Fibroblast of lung (primary cell): ENCODE measurements around the gene LRMDA. TPM values are rescaled to one million over a fixed set of nuclear protein-coding genes. Genes with fewer than 3 reads are reported as not detected.

ENCODE experiments used
- DNase-seq, 2 donors: peaks; one replicate each; pipeline versions ENCODE4 v3.0.0 to v3.0.0-alpha.2; 2010; ENCODE audit warnings: low read depth in 2 of 2
- H2AFZ ChIP-seq: 2 replicates; pipeline ENCODE4 v1.5.1; 2012; ENCODE audit warnings: low read length, control low read depth, inconsistent platforms
- H3K27ac ChIP-seq: 2 replicates; pipeline ENCODE4 v1.5.1; 2011; ENCODE audit warnings: low read length, control low read depth; ENCODE audit not compliant: insufficient read depth
- H3K27me3 ChIP-seq: 2 replicates; pipeline ENCODE4 v1.5.1; 2011; ENCODE audit warnings: mild to moderate bottlenecking, low read length; ENCODE audit not compliant: control insufficient read depth, insufficient read depth
- H3K36me3 ChIP-seq: 2 replicates; pipeline ENCODE4 v1.5.1; 2011; ENCODE audit warnings: low read length; ENCODE audit not compliant: control insufficient read depth, insufficient read depth
- H3K4me1 ChIP-seq: 2 replicates; pipeline ENCODE4 v1.5.1; 2011; ENCODE audit warnings: low read length; ENCODE audit not compliant: control insufficient read depth, insufficient read depth; ENCODE audit errors: extremely low read depth
- H3K4me2 ChIP-seq: 2 replicates; pipeline ENCODE4 v1.5.1; 2011; ENCODE audit warnings: low read length, control low read depth; ENCODE audit not compliant: insufficient read depth; ENCODE audit errors: extremely low read depth
- H3K4me3 ChIP-seq, 4 experiments: fragments of 200-600 bp in 1 of 4; sonication (generic) in 1 of 4; replicated peaks in 1 of 4; 2 replicates each; pipeline ENCODE4 v1.5.1; 2011 to 2016; ENCODE audit warnings: low read length in 4 of 4, low read depth in 3 of 4, mild to moderate bottlenecking in 3 of 4, control low read depth in 2 of 4, inconsistent platforms in 1 of 4, mixed read lengths in 1 of 4; ENCODE audit not compliant: insufficient read depth in 1 of 4; ENCODE audit errors: control extremely low read depth in 1 of 4
- H3K79me2 ChIP-seq: 2 replicates; pipeline ENCODE4 v1.5.1; 2012; ENCODE audit warnings: mild to moderate bottlenecking, low read length, inconsistent platforms; ENCODE audit not compliant: control insufficient read depth, insufficient read depth
- H3K9ac ChIP-seq: 2 replicates; pipeline ENCODE4 v1.5.1; 2011; ENCODE audit warnings: mild to moderate bottlenecking, low read length, control low read depth; ENCODE audit not compliant: insufficient read depth
- H3K9me3 ChIP-seq: 2 replicates; pipeline ENCODE4 v1.5.1; 2012; ENCODE audit warnings: low read depth, low read length; ENCODE audit not compliant: control insufficient read depth, insufficient read depth
- H4K20me1 ChIP-seq: 2 replicates; pipeline ENCODE4 v1.5.1; 2011; ENCODE audit warnings: low read length; ENCODE audit not compliant: control insufficient read depth, insufficient read depth; ENCODE audit errors: extremely low read depth
- CTCF ChIP-seq, 2 donors: IDR thresholded peaks in 1 of 2; conservative IDR thresholded peaks in 1 of 2; 1 replicate in 1 of 2; 2 replicates in 1 of 2; pipeline ENCODE4 v1.5.1; 2011 to 2012; ENCODE audit warnings: low read length in 2 of 2, control low read depth in 1 of 2, inconsistent platforms in 1 of 2, low read depth in 1 of 2, mild to moderate bottlenecking in 1 of 2
- EZH2 ChIP-seq: IDR thresholded peaks from 2 replicates; pipeline ENCODE4 v1.5.1; 2012; ENCODE audit warnings: low read length, control low read depth, mild to moderate bottlenecking; ENCODE audit errors: missing control alignments
- polyA plus RNA-seq, 2 donors: library from polyadenylated mRNA; depleted of rRNA in 1 of 2; stranded (reverse) in 1 of 2; unstranded in 1 of 2; fragments of >200 nt; gene quantifications; 2 replicates each; pipeline ENCODE4 v1.2.1, GENCODE V29; 2011 to 2012; ENCODE audit warnings: missing spikeins in 1 of 2
- total RNA-seq: library from RNA; depleted of rRNA; stranded (reverse); fragments of >200 nt; gene quantifications from 2 replicates; pipeline ENCODE4 v1.2.1, GENCODE V29; 2014

The LRMDA gene
- total and polyA plus RNA-seq, 2 donors (not counting 1 experiment from before 2014, with no cell fraction given) = 1.7 to 2.0 TPM

GRCh38 chr10:75839020-75839419 is 407.6 kb downstream of the LRMDA start:
- no peaks in the 10 kb centered on the region for H3K9me3 ChIP-seq
- TF ChIP-seq EZH2 = no peak
- TF ChIP-seq CTCF (conservative IDR thresholded peaks at IDR 0.05 in 1 of 2, IDR thresholded peaks at IDR 0.05 in 1 of 2; ENCODE audit: low read depth in 1 of 2, low read length in 2 of 2) = no peak
- no peaks in the 10 kb centered on the region for H3K79me2 ChIP-seq

GRCh38 chr10:75841266-75841665 is 409.8 kb downstream of the LRMDA start:
- Histone ChIP-seq H3K36me3 (no peaks in the 10 kb centered on the region), H3K9me3 (no peaks in the 10 kb centered on the region), H4K20me1 (no peaks in the 10 kb centered on the region), H3K4me3 (no peak overlapping the region), H3K27me3 (no peaks in the 10 kb centered on the region), H3K4me1 (no peaks in the 10 kb centered on the region), H3K4me2 (no peak overlapping the region), H3K27ac (no peak overlapping the region), H3K9ac (no peak overlapping the region), H3K79me2 (no peaks in the 10 kb centered on the region), H2AFZ (no peak overlapping the region)
- no peak for DNase-seq
- TF ChIP-seq EZH2 (no peak), CTCF (conservative IDR thresholded peaks at IDR 0.05 in 1 of 2, IDR thresholded peaks at IDR 0.05 in 1 of 2; ENCODE audit: low read depth in 1 of 2, low read length in 2 of 2) (no peak)

More at GRCh38 chr10:75839020-75839419, 407.6 kb downstream of the LRMDA start:
- Histone ChIP-seq H3K9ac (no peak overlapping the region), H3K4me3 (no peak overlapping the region), H3K27me3 (no peaks in the 10 kb centered on the region), H3K36me3 (no peaks in the 10 kb centered on the region), H3K4me1 (no peaks in the 10 kb centered on the region), H2AFZ (no peak overlapping the region), H3K4me2 (no peak overlapping the region), H4K20me1 (no peaks in the 10 kb centered on the region), H3K27ac (no peak overlapping the region)
- no peak for DNase-seq

DNA sequence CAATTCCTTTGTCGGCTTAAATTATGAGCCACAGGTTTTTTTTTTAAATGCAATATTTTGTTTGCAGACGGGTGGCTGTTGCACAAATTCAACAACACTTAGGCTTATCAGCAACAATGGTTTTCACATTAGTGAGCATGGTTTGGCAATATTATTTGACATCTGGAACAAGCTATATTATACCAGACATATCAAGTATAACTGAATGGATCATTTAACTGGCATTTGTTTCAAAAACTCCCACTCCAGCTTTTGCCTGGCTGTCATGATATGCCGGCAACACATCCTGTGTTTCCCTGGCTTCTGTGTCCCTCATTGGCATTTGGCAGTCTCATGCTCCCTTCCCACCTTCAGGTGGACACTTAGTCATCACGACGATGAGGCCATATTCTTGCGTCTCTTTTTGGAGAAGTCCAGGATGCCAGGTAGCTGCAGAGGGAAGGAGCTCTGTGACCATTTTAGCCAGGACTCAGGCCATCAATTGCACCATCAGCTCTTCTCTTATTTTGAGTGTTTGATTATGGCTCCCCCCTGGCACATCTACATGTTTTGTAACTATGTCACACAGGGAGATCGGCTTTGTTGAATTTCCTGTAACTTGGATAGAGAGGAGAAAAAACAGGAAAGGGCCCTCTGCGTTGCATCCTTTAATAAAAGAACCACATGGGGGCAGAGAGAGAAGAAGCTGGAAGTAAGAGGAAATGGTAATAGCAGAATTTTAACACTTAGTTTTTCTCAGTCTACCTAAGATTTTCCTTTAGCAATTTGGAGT is 413.9 kb downstream of the LRMDA start:
- peak in 1 of 2 donors; percentile 11 for DNase-seq
- Histone ChIP-seq H3K36me3 (no peaks in the 10 kb centered on the region), H3K4me2 (no peak overlapping the region), H3K9ac (no peak overlapping the region), H3K27ac (no peak overlapping the region), H3K4me1 (no peaks in the 10 kb centered on the region), H4K20me1 (no peaks in the 10 kb centered on the region), H3K79me2 (no peaks in the 10 kb centered on the region), H2AFZ (no peak overlapping the region), H3K27me3 (no peaks in the 10 kb centered on the region), H3K9me3 (no peaks in the 10 kb centered on the region), H3K4me3 (no peak overlapping the region)
- TF ChIP-seq EZH2 (no peak), CTCF (conservative IDR thresholded peaks at IDR 0.05 in 1 of 2, IDR thresholded peaks at IDR 0.05 in 1 of 2; ENCODE audit: low read depth in 1 of 2, low read length in 2 of 2) (peak in 1 of 2 donors; percentile 29)
